GM18868 (cell line): ENCODE results near the gene IFNAR2.
A peak's percentile ranks its signal among the peaks of the same experiment; 100 is the strongest.

Source experiments
- ATAC-seq: cut with Tn5 transposase; IDR thresholded peaks from one replicate; pipeline ENCODE4 v1.9.1; 2021; ENCODE audit warnings: mild to moderate bottlenecking, moderate library complexity; ENCODE audit not compliant: unreplicated experiment

Gene IFNAR2

DNA sequence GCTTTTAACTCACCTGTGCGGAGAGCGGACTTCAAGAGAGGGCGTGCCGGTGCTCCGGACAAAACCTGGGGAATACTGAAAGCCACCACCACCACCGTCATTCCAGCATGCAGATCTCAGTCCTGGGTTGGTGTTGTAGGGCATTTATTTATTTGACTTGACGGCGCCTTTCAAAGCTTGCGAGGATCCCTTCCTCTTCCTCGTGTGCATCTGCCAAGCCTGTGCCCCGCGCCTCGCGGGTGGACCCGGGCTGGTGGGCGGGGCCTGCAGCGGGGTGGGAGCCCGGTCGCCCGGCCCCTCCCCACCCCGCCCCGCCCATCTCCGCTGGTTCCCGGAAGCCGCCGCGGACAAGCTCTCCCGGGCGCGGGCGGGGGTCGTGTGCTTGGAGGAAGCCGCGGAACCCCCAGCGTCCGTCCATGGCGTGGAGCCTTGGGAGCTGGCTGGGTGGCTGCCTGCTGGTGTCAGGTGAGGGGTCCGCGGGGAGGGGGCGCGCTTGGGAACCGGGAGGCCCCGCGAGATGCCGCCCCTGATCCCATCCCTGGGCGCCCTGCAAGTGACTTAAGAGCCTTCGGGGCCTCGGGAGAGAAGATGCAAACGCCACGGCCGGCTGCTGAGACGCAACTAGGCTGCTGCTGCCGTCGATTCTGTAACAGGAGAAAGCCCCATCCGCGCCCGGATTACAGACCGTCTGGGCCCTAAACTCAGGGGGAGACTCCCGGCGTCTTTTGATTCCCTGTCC lies 36.5 kb downstream of the IFNAR2 start, which contains the start of gene IL10RB:
Gene IL10RB (plus strand): TSS at position 318 of the 739 bp plus-strand sequence. CDS start 99 bp downstream, at position 417.
- peak; percentile 43 for ATAC-seq

DNA sequence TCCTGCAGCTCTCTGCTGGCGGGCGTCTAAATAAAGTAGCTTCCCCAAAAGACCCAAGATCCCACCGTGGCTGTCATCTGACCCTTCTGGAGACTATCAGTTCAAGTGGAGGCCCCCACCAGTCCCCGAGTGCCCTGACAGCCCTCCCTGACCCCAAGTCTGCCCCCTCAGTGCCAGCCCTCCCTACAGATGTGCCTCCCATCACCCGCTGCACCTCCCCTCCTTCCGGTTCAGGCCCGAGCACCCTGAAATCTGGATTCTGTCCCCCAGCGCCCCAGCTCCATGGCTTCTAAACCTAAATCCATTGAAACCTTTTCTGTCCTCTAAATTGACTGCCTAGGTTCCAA lies 37.0 kb downstream of the IFNAR2 start:
- ATAC-seq = no peak

DNA sequence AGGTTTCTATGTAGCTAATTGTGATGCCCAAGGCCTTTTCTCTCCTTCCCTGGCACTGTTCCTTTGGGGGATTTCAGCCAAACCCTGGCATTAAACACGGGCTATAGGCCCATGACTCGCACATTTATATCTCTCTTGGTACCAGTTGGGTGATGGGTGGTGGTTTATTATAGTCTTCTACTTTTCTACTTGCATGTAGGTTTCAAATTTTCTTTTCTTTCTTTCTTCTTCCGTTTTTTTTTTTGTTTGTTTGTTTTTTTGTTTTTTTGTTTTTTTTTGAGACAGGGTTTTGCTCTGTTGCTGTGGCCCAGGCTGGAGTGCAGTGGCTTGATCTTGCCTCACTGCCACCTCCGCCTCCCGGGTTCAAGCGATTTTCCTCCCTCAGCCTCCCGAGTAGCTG lies 37.5 kb downstream of the IFNAR2 start:
- no peak for ATAC-seq

DNA sequence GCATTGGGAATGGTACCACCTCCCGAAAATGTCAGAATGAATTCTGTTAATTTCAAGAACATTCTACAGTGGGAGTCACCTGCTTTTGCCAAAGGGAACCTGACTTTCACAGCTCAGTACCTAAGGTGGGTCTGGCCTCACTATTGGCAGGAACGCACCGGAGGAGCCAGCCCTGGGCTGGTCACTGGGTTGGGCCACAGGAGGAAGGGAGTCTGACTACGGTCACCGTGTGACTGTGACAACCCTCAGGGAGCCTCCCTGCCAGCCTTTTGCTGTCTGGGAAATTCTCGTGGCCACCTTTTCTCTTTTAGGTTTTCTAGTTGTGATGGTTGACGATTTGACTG lies 38.6 kb downstream of the IFNAR2 start:
- ATAC-seq = no peak

DNA sequence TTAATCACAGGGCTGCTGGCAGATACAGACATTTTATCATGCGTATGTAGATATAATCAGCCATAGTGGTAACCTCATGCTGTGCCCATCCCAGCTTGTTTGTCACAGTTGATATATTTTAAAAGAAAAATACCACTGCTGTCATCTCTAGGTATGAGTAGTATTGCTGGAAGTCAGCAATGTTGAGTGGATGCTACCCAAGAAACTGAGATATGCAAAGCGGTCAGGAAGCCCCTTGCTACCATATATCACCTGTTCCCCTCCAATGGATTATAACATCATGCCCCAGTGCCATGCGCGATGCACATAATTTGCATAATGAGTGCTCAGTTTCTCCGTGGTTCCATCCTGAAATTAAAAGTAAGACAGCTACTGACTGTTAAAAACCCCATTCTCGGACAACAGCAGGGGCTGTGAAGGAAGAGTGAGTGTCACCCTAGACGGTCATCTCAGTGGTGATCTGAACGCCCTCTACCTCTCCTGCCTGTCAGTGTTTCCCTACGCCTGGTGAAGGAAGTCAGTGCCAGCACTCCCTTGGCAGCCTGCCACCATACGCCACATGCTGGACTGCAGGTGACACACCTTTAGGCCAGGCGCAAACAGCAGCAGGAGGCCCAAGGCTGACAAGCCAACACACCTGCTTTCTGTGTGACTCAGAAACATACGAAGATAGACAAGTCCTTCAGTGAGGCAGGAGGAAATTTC lies 39.2 kb downstream of the IFNAR2 start:
- ATAC-seq = peak; percentile 69

DNA sequence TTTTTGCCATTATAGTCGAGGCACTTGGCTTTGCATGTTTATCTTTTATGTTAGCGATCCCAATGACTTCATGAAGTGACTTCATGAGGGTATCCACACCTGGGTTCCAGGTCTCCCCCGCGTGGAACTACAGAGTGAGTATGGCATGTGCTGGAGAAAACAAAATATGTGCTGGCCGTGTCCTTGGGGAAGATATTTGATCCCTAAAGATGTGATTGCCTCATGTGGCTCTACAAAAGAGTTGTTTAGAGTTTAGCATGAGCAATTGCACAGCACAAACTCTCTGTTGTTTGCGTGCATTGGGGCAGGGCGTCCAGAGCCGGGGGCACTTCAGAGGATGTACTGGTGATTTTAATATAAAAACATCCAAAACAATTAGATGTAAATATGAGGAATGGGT lies 41.2 kb downstream of the IFNAR2 start:
- ATAC-seq = no peak

DNA sequence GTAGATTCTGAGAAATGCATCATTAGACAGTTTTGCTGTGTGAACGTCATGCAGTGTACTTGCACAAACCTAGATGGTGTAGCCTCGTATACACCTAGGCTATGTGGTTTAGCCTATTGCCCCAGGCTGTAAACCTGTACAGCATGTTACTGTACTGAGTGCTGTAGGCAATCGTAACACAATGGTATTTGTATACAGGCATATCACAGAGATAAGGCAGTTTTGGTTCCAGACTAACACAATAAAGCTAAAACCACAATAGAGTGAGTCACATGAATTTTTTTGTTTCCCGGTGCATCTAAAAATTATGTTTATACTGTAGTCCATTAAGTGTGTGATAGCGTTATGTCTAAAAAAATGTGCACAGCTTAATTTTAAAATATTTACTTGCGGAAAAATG lies 43.3 kb downstream of the IFNAR2 start:
- ATAC-seq = no peak

DNA sequence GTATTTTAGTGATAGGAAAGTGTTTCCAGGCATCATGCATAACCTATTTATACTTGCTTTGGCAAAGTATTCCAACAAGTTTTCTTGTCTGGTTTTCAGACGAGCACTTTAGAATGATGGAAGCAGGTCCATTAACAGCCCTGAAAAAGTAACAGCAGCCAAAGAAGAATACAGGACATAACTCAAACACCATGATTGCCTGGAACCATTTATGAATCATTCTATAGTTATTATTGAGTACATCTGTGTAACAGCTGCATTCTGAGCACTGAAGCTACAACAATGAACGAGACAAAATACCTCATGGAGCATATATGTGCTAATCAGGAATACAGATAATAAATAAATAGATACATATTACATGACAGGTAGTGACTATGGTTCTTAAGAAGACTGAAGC lies 49.0 kb downstream of the IFNAR2 start:
- ATAC-seq = no peak

DNA sequence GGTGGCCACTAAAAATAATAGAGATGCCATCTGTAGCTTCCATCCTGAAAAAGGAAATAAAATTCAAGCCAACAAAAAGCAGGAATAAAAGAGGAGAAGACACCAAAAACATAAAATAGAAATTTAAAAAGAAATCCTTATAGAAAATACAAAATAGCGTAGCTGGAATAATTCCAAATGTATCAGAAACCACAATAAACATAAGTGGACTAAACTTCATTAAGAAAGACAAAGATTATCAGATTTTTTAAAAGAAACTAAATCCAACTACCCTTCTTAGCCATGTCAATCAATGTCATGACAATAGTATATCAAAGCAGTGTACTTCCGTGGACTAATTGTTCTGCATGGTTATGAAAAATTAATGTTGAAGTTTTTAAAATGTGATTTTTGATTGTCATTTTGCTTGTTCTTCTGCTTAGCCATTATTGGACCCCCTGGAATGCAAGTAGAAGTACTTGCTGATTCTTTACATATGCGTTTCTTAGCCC lies 49.6 kb downstream of the IFNAR2 start:
- no peak for ATAC-seq
